Suprapubic skin (tissue), 4 donors: ENCODE data around the gene MROH2B. TPM values are rescaled to one million over a fixed set of nuclear protein-coding genes. Genes with fewer than 3 reads are reported as not detected.
"Not testable (repeated sequence)": the region's sequence is repeated elsewhere in the genome, so short reads cannot be mapped to it uniquely, and the experiment has no call there.

Source experiments
- DNase-seq, 2 donors: peaks; one replicate each; pipeline ENCODE4 v3.0.0-alpha.2; 2019; ENCODE audit warnings: low spot score in 2 of 2
- H3K27ac ChIP-seq: fragments of 200-600 bp; sonication (generic); one replicate; pipeline ENCODE4 v1.5.1; 2019
- H3K27me3 ChIP-seq: fragments of 200-600 bp; sonication (generic); one replicate; pipeline ENCODE4 v1.5.1; 2019
- H3K36me3 ChIP-seq: fragments of 200-600 bp; sonication (generic); one replicate; pipeline ENCODE4 v1.5.1; 2019
- H3K4me1 ChIP-seq: fragments of 200-600 bp; sonication (generic); one replicate; pipeline ENCODE4 v1.5.1; 2019
- H3K4me3 ChIP-seq: fragments of 200-600 bp; sonication (generic); one replicate; pipeline ENCODE4 v1.5.1; 2019; ENCODE audit warnings: mild to moderate bottlenecking
- H3K9me3 ChIP-seq: fragments of 200-600 bp; sonication (generic); one replicate; pipeline ENCODE4 v1.5.1; 2019
- EP300 ChIP-seq: sonication (generic); formaldehyde crosslinking; IDR thresholded peaks from one replicate; pipeline ENCODE4 v1.6.1; 2017; ENCODE audit warnings: antibody characterized with exemption
- POLR2A ChIP-seq, 2 donors: fragments of 450-650 bp; IDR thresholded peaks; one replicate each; pipeline ENCODE4 v1.6.1; 2017; ENCODE audit warnings: antibody characterized with exemption in 2 of 2, mild to moderate bottlenecking in 2 of 2, moderate library complexity in 2 of 2
- POLR2AphosphoS5 ChIP-seq, 3 donors: sonication (generic); formaldehyde crosslinking; IDR thresholded peaks; one replicate each; pipeline ENCODE4 v1.6.1; 2017; ENCODE audit warnings: antibody characterized with exemption in 3 of 3
- WGBS: methylation state at CpG from one replicate; pipeline ENCODE4 v1.1.5; 2018; 5-methylcytosine and 5-hydroxymethylcytosine counted together
- total RNA-seq, 4 donors: library from RNA; depleted of rRNA; stranded (reverse); fragments of >200 nt; gene quantifications; one replicate each; pipeline ENCODE4 v1.1.0, GENCODE V29; 2016
- TF ChIP-seq, protein P1 (sequence below), 2 donors: fragments of 200-600 bp in 1 of 2; fragments of 450-650 bp in 1 of 2; sonication (generic) in 1 of 2; IDR thresholded peaks; one replicate each; pipeline ENCODE4 v1.5.1; 2016 to 2019; ENCODE audit warnings: antibody characterized with exemption in 2 of 2, mild to moderate bottlenecking in 1 of 2, moderate library complexity in 1 of 2

MROH2B gene
- total RNA-seq, 4 donors from 2014 or later, result not detected

GRCh38 chr5:41032973-41033372 is 38.2 kb downstream of the MROH2B start:
- H3K27me3 ChIP-seq, result no peaks in the 10 kb centered on the region
- H3K27ac ChIP-seq, result no peak overlapping the region
- DNase-seq, result no peak
- TF ChIP-seq EP300 (no peak), POLR2AphosphoS5 (IDR thresholded peaks at IDR 0.05) (no peak), POLR2A (IDR thresholded peaks at IDR 0.05) (no peak)
- TF ChIP-seq, protein P1, sequence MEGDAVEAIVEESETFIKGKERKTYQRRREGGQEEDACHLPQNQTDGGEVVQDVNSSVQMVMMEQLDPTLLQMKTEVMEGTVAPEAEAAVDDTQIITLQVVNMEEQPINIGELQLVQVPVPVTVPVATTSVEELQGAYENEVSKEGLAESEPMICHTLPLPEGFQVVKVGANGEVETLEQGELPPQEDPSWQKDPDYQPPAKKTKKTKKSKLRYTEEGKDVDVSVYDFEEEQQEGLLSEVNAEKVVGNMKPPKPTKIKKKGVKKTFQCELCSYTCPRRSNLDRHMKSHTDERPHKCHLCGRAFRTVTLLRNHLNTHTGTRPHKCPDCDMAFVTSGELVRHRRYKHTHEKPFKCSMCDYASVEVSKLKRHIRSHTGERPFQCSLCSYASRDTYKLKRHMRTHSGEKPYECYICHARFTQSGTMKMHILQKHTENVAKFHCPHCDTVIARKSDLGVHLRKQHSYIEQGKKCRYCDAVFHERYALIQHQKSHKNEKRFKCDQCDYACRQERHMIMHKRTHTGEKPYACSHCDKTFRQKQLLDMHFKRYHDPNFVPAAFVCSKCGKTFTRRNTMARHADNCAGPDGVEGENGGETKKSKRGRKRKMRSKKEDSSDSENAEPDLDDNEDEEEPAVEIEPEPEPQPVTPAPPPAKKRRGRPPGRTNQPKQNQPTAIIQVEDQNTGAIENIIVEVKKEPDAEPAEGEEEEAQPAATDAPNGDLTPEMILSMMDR (IDR thresholded peaks at IDR 0.05), result no peak
- no peaks in the 10 kb centered on the region for H3K4me1 ChIP-seq
- H3K4me3 ChIP-seq, result no peak overlapping the region
- no peaks in the 10 kb centered on the region for H3K36me3 ChIP-seq
- no peaks in the 10 kb centered on the region for H3K9me3 ChIP-seq

DNA sequence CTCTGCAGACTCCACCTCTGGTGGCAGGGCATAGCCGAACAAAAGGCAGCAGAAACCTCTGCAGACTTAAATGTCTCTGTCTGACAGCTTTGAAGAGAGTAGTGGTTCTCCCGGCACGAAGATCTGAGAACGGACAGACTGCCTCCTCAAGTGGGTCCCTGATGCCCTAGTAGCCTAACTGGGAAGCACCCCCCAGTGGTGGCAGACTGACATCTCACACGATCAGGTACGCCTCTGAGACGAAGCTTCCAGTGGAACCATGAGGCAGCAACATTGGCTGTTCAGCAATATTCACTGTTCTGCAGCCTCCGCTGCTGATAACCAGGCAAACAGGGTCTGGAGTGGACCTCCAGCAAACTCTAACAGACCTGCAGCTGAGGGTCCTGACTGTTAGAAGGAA is 48.5 kb downstream of the MROH2B start:
- H3K36me3 ChIP-seq, DNase-seq, H3K4me1 ChIP-seq, H3K9me3 ChIP-seq, H3K4me3 ChIP-seq, H3K27me3 ChIP-seq, H3K27ac ChIP-seq: not testable (repeated sequence)
- 100% methylated on average over 7 of the region's 8 CpGs for WGBS

DNA sequence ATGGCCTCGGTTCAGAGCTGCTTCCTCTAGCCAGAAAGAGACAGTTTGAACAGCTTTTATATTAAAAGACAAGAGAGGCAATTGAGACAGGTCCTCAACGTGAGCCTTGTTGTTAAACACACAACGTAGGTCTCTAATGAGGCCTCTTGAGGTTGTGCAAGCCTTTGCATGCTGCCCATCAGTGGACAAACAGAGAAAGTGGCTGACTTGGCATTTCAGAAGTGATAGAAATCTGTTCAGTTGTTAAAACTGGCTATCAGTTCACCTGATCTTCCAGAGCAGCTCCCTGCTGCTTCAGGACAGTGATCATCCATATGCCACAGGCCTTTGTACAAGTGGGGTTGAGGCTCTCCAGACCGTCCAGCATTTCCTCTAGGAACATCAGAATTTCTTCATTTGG is 58.8 kb downstream of the MROH2B start:
- no peaks in the 10 kb centered on the region for H3K4me1 ChIP-seq
- DNase-seq, result no peak
- no peaks in the 10 kb centered on the region for H3K9me3 ChIP-seq
- H3K27ac ChIP-seq, result no peak overlapping the region
- TF ChIP-seq EP300 (no peak), POLR2A (IDR thresholded peaks at IDR 0.05) (no peak), POLR2AphosphoS5 (IDR thresholded peaks at IDR 0.05) (no peak)
- TF ChIP-seq, protein P1 (IDR thresholded peaks at IDR 0.05), result no peak
- H3K4me3 ChIP-seq, result no peak overlapping the region
- no peaks in the 10 kb centered on the region for H3K36me3 ChIP-seq
- H3K27me3 ChIP-seq, result no peaks in the 10 kb centered on the region
- 61% methylated on average over 4 of the region's 4 CpGs for WGBS

GRCh38 chr5:41010572-41010971 is 60.6 kb downstream of the MROH2B start:
- 89% methylated on average over 6 of the region's 6 CpGs for WGBS
- H3K4me1 ChIP-seq, result no peaks in the 10 kb centered on the region
- no peak for DNase-seq

DNA sequence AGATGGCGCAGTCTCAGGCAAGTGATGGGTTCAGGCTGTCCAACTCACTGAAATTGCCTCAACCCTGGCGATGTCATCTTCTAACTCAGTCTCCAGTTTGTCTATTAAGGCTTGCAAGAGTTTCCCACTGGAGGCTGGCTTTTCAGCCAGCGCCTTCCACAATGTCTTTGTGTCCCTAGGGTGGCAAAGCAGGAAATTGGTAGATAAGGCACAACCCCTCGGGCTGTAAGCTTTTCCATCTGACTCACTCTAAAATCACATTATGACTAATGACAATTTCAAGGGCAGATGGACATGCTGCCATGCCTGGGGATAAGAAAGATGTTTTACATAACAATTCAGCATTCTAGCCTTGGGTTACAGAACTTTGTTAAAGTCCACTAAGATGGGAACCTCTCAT is 61.9 kb downstream of the MROH2B start:
- no peak overlapping the region for H3K27ac ChIP-seq
- no peaks in the 10 kb centered on the region for H3K4me1 ChIP-seq
- H3K36me3 ChIP-seq, result no peaks in the 10 kb centered on the region
- no peak for DNase-seq
- WGBS, result 69% methylated on average over 4 of the region's 4 CpGs
- no peaks in the 10 kb centered on the region for H3K27me3 ChIP-seq
- no peaks in the 10 kb centered on the region for H3K9me3 ChIP-seq
- TF ChIP-seq POLR2AphosphoS5 (IDR thresholded peaks at IDR 0.05), result no peak
- TF ChIP-seq, protein P1 (IDR thresholded peaks at IDR 0.05), result no peak
- no peak overlapping the region for H3K4me3 ChIP-seq

More at GRCh38 chr5:41010572-41010971, 60.6 kb downstream of the MROH2B start:
- Histone ChIP-seq H3K27me3 (no peaks in the 10 kb centered on the region), H3K9me3 (no peaks in the 10 kb centered on the region), H3K36me3 (no peaks in the 10 kb centered on the region), H3K27ac (no peak overlapping the region), H3K4me3 (no peak overlapping the region)
- TF ChIP-seq POLR2AphosphoS5 (IDR thresholded peaks at IDR 0.05), result no peak
- TF ChIP-seq EP300, result no peak
- no peak for TF ChIP-seq POLR2A (IDR thresholded peaks at IDR 0.05)
- TF ChIP-seq, protein P1 (IDR thresholded peaks at IDR 0.05), result no peak

GRCh38 chr5:41004931-41005330 is 66.2 kb downstream of the MROH2B start:
- Histone ChIP-seq H3K4me1 (no peaks in the 10 kb centered on the region), H3K9me3 (no peaks in the 10 kb centered on the region), H3K27ac (no peak overlapping the region), H3K36me3 (no peaks in the 10 kb centered on the region), H3K4me3 (no peak overlapping the region), H3K27me3 (no peaks in the 10 kb centered on the region)
- WGBS, result 92% methylated on average over 7 of the region's 7 CpGs
- DNase-seq, result no peak
- TF ChIP-seq POLR2A (IDR thresholded peaks at IDR 0.05), result no peak
- TF ChIP-seq, protein P1 (IDR thresholded peaks at IDR 0.05), result no peak
- TF ChIP-seq POLR2AphosphoS5 (IDR thresholded peaks at IDR 0.05), result no peak
- no peak for TF ChIP-seq EP300
